SKM-1 treated with dmso at 0.1 percent for 144 hours (cell line): ENCODE data around the gene ANKRD18A.
"Not testable (repeated sequence)": the region's sequence is repeated elsewhere in the genome, so short reads cannot be mapped to it uniquely, and the experiment has no call there.

Experiments used
- DNase-seq: peaks from one replicate; lab custom pipeline; 2025; ENCODE audit not compliant: unreplicated experiment; lab: John Stamatoyannopoulos, UW

ANKRD18A gene

DNA sequence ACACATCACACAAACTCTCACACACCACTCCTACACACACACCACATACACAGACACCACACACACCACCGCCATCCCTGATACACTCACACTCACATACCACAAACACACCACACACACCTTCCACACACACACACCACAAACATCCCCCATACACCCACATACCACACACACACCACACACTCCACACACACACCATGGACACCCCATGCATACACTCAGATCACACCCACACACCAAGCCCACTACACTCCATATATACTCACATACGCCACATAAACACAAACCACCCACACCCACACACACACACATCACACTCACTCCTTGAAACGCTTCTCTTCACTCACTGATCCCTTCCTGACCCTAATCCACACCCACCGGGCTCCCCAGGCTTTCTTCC lies 9.1 kb upstream of the ANKRD18A start:
- DNase-seq, result no peak

DNA sequence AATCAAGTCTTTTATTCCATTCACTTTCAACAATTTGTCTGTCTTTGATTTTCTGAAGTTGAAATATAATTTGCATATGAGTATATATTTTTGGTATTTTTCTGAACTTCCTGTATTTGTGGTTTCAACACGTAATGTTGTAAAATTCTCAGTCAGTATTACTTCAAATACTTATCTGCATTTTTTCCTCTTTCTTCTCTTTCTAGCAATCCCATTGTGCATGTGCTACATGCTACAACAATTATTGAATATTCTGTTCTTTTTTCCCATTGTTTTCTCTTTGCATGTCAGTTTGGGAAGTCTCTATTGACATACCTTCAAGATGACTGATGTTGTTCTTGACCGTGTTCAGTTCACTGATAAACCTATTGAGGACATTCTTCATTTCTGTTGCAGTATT lies 5.6 kb upstream of the ANKRD18A start:
- peak; percentile 26 for DNase-seq

DNA sequence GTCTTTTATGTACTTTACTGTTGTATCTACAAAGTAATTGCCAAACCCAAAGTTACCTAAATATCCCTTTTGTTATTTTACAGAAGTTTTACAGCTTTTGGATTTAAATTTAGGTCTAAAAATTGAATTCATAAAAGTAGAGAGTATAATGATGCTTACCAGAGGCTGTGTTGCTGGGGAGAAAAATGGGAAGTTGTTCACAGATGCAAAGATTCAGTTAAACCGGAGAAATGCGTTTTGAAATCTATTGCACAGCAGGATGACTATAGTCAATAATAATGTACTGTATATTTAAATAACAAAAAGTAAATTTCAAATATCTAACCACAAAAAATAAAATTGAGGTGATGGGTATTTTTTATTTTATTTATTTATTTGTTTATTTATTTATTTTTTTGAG lies 2.6 kb upstream of the ANKRD18A start:
- DNase-seq, result peak; percentile 41

DNA sequence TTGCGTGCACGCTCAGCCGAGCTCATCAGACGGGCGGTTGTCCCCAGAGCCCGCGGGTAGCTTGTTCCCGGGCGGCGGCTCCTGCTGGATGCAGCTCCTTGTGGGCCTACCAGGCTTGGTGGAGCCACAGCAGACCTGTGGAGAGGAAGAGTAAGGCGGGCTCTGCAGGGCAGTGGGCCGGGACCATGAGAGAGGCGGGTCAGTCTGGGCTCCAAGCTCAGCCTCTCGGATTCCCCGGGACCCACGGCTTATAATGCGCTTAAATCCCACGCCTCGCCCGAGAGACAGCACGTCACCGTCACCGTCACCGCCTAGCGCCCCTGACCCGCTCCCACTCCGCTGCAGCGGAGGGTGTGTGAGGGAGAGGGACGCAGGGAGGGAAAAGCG lies 1.9 kb upstream of the ANKRD18A start:
- peak; percentile 17 for DNase-seq

DNA sequence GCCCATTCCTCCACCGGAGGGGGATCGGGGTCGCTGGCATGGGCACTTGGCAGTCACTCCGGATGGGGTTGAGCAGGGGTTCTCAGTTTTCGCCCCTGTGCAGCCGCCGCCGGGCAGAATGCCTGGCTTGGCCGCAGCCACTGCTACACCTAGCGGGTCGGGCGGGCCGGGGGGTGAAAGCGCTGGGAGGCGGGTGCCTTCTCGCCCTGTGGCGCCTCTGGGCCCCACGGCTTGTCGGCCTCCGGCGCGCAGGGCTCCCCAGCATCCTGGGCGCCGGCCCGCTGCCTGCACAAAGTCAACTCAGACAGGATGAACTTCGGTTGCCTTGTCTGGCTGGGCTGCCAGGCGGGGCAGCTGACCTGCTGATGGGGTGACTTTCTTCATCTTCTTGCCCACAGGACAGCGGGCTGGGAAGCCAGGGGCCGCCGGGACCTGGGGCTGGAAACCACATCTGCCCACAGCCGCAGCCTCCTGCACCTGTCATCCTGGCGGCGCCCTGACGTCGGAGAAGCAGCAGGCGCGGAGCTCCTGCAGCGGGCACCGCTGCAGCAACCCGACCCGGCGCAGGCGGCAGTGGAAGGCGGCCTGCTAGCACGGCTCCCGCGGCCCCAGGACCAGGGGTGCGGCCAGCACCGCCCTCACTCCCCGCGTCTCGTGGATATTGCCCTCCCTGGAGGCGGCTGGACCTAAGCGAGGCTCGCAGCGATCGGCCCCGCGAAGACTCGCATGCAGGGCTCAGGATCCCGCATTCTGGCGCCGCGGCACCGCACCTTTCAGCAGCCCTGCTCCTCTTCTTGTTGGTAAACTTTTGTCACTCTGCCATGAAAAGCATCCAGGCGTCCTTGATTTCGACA lies 1.3 kb upstream of the ANKRD18A start:
- DNase-seq, result peak; percentile 14

DNA sequence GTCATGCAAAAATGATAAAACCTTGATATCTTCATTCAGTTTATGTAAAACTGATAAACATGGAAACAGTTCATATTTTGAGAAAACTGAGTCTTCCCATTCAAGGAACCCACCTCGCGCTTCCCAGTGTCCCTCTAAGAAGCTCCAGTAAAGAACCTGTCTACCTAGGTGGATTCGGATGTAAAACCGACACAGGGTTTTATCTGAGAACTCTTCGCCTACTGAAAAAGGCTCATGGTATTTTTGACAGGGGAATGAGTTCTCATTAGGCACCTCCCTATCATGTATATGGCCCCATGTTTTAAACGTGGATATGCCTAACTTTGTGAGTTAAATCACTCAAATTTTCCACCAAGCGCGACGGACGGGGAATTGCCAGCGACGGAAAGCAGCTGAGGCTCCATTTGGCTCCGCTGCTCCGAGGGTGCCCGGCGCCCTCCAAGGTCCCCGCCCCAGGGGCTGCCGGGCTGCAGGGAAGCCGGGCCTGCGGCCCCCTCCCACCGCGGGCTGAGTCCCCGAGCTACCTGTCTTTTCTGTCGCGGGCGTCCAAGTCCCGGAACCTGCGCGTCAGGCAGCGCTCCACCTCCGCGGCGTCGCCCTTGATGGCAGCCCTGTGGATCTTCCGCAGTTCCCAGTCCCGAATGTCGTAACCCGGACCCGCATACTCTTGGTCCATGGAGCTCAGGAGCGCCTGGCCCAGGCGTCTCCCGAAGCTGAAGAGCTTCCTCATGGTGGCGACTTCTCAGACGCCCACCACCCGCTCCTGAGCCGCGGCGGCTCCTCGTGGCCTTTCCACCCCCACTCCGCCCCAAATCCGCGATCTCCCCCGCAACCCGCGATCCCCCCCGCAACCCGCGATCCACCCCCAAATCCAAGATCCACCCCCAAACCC lies 594 bp downstream of the ANKRD18A start:
- no peak for DNase-seq

DNA sequence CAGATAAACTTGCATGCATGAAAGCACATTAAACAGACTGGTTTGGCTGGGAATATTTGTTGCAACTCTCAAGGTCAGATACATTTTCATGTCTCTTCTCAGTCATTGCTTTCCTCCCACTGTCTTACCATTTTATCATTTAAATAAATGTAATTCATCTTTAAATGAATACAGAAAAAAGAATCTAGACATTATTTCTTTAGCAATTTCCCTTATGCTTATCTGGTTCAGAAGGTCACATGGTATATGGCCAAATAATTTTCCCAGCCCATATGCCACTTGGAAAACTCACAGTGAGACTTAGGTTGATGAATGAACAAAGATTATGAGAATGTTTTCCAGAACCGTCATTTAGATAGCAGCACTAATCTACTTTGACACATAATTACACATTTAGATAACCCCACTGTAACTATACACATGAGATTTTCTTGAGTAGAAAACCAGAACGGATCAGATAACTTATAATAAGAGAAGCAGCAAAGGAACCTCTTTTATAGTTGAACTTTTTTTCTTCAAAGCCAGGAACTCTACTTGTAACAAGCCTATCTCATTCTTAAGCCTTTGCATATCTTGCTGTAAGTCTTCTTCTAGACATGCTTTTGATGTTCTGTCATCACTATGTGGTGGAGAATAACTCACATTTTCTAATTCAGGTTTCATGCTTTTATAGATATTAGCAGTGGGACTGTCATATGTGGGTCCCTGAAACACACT lies 22.2 kb downstream of the ANKRD18A start:
- not testable (repeated sequence) for DNase-seq

DNA sequence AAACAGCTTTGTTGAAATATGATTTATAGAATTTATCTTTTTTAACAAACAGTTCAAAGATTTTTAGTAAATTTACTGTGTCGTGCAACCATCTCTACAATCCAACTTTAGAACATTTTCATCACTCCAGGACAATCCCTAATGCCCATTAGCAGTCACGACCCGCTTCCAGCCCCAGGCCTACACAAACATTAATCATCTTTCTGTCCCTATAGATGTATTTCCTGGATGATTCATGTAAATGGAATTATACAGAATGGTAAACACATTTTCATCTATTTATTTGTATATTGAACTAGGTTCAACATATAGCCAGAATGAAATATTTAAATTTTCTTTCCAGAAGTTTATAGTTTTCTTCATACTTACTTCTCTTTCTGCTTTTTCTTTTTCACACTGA lies 25.3 kb downstream of the ANKRD18A start:
- DNase-seq, result not testable (repeated sequence)

DNA sequence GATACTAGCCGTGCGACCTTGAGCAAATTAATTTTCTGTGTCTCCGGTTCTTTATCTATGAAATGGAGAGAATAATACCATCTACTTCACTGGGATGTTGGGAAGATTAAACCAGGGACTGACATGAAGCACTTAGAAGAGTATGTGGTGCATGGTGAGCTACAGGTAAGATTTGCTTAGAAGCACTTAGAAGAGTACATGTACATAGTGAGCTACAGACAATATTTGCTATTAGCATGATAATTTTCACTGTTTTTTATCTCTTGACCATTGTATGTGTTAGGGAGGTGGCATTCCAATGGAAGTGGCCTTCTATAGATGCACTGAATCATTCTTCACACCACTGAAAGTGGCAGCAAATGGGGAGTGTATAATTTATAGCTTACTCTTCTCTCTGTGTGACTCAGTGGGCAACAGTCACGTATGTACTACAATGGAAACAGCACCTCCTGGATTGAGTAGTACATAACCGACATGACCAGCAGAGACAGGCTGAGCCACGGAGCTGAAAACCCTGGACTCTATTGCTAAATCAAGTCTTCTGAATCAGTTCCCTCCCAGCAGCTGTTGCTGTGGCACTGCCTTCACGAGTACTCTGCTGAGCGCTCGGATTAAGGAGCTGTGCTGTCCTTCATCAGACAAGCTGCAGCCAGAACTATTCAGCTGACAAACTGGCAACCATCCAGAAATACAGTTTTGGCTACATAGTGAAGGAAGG lies 28.9 kb downstream of the ANKRD18A start:
- DNase-seq, result not testable (repeated sequence)

DNA sequence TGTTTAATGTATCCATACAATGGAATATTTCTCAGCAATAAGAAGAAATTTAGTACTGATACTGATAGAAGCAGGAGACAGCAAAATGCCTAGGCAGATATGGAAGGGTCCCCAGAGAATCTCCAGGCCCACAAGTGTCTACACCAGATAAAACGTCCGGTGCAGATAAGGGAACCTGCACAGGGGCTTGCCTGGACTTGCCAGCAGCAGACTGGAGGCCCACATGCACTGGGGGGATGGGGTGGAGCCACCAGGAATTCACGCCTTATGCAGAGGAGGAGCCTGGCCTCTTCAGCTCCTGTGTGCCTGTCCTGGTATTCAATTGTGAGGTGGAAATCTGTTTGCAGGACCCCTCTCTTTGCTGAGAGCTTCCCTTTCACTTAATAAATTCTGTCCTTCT lies 36.6 kb downstream of the ANKRD18A start:
- not testable (repeated sequence) for DNase-seq

DNA sequence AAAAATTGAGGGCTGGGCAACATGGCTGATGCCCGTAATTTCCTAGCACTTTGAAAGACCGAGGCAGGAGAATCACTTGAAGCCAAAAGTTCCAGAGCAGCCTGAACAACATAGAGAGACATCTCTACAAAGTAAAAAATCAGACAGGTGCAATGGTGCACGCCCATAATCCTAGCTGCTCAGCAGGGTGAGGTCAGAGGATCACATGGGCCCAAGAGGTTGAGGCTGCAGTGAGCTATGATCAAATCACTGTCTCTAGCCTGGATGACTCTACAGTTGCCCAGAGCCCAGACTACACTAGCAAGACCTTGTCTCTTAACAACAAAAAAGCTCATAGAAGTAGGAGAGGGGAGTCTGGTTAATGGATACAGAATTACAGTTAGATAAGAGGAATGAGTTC lies 40.3 kb downstream of the ANKRD18A start:
- DNase-seq, result not testable (repeated sequence)

DNA sequence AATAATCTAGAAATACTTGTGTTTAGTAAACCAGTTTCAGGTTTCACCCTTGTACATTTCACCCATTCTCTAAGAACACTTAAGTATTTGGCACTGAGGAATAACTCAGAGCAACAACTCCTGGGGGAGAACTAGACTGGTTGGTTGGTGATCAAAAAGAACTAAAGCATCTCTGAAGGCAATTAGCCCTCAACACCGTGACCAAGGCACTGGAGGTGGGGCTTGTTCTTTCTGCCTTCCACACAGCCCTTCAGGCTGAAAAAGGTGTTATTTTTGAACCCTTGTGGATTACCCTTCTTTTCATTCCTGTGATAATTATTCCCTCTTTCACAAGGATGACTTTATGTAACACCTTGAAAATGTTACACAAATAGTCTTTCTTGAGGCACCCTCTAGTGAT lies 44.2 kb downstream of the ANKRD18A start:
- not testable (repeated sequence) for DNase-seq

DNA sequence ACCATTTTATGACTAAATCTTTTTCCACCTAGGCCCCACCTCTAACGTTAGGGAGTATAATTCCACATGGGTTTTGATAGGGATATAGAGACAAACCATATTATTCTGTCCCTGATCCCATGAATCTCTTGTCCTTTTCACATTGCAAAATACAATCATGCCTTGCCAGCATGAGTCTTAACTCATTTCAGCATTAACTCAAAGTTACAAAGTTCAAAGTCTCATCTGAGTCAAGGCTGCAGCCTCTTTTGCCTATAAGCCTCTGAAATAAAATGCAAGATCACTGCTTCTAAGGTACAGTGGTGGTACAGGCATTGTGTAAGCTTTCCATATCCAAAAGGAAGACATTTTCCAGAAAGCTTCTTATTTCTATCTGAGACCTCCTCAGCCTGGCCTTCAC lies 54.3 kb downstream of the ANKRD18A start:
- not testable (repeated sequence) for DNase-seq

DNA sequence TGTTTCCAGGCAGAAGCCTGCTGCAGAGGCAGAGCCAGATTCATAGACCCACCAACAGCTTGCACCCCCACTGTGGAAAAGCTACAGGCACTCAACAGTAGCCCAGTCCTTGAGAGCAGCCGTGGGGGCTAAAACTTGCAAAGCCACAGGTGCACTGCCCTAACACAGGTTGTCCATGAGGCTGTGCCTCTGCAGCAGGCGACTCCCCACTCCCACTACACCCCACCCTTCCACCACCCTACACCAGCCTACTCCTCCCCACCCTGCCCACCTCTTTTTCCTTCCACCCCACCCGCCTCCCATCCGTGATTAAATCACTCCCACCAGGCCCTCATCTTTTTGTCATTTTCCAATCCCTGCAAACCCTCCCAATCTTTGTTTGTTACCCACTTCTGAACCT lies 55.2 kb downstream of the ANKRD18A start:
- not testable (repeated sequence) for DNase-seq

DNA sequence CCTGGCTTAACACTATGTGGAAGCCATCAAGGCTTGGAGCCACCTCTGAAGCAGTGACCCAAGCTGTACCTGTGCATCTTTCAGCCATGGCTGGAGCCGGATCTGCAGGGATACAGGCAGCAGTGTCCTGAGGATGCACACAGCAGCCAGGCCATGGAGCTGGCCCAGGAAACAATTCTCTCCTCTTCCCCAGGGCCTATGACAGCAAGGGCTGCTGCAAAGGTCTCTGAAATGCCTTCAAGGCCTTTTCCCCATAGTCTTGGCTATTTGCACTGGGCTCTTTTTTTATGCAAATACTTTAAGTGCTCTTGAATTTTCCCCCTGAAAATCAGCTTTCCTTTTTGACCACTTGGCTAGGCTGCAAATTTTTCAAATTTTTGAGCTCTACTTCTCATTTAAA lies 56.5 kb downstream of the ANKRD18A start:
- not testable (repeated sequence) for DNase-seq

DNA sequence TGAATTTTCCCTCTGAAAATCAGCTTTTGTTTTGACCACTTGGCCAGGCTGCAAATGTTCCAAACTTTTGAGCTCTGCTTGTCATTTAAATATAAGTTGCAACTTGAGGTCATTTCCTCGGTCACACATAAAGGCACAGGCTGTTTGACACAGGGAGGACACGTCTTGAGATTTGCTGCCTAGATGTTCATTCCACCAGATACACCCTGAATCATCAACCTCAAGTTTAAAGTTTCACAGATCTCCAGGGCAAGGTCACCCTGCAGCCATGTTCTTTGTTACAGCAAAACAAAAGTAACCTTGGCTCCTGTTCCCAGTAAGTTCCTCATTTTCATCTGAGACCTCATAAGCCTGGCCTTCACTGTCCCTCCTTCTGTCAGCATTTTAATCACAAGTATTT lies 59.3 kb downstream of the ANKRD18A start:
- DNase-seq, result peak; percentile 7

DNA sequence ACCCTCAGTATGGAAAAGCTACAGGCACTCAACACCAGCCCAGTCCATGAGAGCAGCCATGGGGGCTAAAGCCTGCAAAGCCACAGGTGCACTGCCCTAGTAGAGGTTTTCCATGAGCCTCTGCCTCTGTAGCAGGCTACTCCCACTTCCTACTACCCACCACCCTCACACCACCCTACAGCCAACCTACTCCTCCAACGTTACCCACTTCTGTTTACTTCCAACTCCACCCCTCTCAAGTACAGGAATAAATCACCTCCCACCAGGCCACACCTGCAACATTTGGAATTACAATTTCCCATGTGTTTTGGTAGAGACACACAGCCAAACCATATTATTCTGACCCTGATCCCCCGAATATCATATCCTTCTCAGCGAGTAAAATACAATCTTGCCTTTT lies 61.2 kb downstream of the ANKRD18A start:
- not testable (repeated sequence) for DNase-seq

DNA sequence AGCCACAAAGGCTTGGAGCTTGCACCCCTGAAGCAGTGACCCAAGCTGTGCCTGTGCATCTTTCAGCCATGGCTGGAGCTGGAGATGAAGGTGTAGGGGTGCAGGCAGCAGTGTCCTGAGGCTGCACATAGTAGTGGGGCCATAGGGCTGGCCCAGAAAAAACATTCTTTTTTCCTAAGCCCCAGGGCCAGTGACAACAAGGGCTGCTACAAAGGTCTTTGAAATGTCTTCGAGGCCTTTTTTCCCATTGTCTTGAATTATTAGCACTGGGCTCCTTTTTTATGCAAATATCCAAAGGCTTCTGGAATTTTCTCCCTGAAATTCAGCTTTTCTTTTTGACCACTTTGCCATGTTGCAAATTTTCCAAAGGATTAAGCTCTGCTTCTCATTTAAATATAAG lies 62.6 kb downstream of the ANKRD18A start:
- not testable (repeated sequence) for DNase-seq

DNA sequence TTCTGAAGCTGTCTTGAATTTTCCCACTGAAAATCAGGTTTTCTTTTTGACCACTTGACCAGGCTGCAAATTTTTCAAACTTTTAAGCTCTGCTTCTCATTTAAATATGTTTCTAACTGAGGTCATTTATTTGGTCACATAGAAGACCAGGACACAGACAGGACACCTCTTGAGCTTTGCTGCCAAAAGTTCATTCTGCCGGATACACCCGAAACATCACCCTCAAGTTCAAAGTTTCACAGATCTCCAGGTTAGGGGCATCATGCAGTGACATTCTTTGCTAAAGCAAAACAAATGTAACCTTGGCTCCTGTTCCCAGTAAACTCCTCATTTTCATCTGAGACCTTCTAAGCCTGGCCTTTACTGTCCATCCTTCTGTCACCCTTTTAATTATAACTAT lies 65.4 kb downstream of the ANKRD18A start:
- not testable (repeated sequence) for DNase-seq

DNA sequence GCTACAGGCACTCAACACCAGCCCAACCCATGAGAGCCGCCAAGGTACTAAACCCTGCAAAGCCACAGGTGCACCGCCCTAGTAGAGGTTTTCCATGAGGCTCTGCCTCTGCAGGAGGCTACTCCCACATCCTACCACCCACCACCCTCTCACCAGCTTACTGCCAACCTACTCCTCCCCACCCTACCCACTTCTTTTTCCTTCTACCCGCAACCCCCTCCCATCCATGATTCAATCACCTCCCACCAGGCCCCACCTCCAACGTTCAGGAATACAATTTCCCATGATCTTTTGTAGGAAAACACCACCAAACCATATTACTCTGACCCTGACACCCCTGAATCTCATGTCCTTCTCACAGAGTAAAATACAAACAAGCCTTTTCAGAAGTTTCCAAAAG lies 67.4 kb downstream of the ANKRD18A start:
- DNase-seq, result not testable (repeated sequence)
